ENCODE results near the gene TRIM46.
"Not testable (repeated sequence)": the region's sequence is repeated elsewhere in the genome, so short reads cannot be mapped to it uniquely, and the experiment has no call there.

Gene TRIM46

GRCh38 chr1:155184351-155184811 is 10.7 kb downstream of the TRIM46 start:
- no peak overlapping the region for H3K4me3 ChIP-seq
- H3K27ac ChIP-seq: peak overlapping the region in 1 of 21 experiments; percentile 49

DNA sequence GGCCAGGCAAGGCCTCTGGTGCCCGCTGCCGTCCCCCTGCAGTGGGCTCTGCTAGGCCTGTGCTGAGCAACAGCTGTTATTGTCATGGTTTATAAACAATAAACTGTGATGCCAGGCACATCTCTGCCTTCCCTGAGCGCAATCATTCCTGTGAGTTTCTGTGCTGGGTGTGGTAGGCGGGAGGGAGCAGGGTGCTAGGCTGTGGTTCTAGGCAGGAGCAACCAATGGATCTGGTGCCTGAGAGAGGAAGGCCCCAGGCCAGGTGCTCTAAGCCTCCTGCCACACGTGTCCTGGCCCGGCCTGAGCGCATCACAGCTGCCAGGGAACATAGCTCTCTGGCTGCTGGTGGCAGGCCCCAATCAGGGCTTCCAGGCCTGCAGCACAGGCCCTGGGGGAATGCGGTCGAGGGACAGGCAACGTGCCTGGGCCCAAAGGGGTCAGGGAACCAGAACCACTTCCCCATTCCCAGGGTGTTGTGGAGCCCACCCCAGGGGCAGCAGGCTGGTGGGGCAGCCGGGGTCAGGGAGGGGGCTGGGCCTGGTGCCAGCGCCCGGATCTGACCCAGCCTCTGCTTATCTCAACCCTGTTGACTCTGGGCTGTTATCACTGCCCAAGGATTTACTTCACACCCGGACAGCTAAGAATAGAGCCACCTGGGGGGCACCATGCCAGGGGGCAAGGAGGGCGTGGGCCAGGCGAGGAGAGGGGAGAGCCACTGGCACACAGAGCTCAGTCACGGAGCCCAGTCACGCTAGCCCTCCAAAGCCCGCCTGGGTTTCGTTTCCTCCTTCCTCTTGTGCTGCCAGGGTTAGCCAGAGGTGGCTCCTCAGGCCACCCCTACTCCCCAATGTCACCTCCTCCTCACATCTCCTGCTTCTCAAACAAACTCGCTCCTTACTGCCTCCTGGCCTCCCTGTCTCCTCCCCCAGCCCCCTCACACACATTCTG is 11.5 kb downstream of the TRIM46 start:
- H3K27ac ChIP-seq: peak overlapping the region in 4 of 21 experiments; percentile 21 to 49 (median 32)
- no peak overlapping the region for H3K4me3 ChIP-seq

- Histone ChIP-seq H3K4me3 (no peak overlapping the region), H3K27ac (peak overlapping the region in 1 of 21 experiments; percentile 49)
These were observed 12.1 kb downstream of the TRIM46 start for GRCh38 chr1:155185783-155186066.

- Histone ChIP-seq H3K4me3 (no peak overlapping the region), H3K27ac (peak overlapping the region in 1 of 21 experiments; percentile 16)
These were observed 12.6 kb downstream of the TRIM46 start for GRCh38 chr1:155186067-155186793.

DNA sequence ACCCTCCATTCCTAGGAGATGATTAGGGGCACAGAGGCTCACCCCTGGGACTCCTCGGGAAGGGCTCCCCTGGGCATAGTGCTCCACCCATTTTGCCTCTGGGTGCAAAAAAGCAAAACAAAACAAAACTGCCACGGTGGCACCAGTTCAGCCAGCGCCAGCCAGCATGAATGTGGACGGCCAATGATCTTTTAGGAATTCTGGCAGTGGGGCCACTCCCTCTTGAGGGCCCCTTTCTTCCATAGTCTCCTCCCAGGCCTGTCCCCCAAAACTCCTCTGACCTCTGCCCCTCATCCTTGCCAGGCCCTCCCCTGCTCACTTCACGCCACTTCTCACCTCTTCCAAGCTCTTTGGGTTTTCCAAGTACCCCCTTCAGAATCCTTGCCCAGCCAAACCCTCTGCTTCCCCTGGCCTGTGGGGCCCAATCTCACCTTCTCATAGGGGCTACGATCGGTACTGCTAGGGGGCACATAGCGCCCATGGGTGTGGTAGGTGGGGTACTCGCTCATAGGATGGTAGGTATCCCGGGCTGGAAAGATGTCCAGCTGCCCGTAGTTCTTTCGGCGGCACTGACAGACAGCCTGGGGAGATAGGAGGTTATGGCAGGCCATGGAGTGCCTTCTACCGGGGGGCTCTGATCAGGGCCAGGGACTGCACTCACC is 13.3 kb downstream of the TRIM46 start:
- no peak overlapping the region for H3K4me3 ChIP-seq
- peak overlapping the region in 1 of 21 experiments; percentile 16 for H3K27ac ChIP-seq

GRCh38 chr1:155187456-155187891 is 13.8 kb downstream of the TRIM46 start:
- Histone ChIP-seq H3K27ac (peak overlapping the region in 1 of 21 experiments; percentile 16), H3K4me3 (no peak overlapping the region)

GRCh38 chr1:155188268-155188667 is 14.6 kb downstream of the TRIM46 start:
- Histone ChIP-seq H3K27ac (peak overlapping the region in 2 of 21 experiments; percentile 11 to 17), H3K4me3 (no peak overlapping the region)

- not testable (repeated sequence) for H3K4me3 ChIP-seq, H3K27ac ChIP-seq
These were observed 16.3 kb downstream of the TRIM46 start for GRCh38 chr1:155189926-155190325.

DNA sequence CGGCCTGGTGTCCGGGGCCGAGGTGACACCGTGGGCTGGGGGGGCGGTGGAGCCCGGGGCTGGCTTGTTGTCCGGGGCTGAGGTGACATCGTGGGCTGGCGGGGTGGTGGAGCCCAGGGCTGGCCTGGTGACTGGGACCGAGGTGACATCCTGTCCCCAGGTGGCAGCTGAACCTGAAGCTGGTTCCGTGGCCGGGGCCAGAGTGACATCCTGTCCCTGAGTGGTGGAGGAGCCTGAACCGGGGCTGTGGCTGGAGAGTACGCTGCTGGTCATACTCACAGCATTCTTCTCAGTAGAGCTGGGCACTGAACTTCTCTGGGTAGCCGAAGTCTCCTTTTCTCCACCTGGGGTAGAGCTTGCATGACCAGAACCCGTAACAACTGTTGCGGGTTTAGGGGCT is 18.3 kb downstream of the TRIM46 start:
- Histone ChIP-seq H3K4me3 (no peak overlapping the region), H3K27ac (peak overlapping the region in 15 of 21 experiments; percentile 70 to 95 (median 77))

DNA sequence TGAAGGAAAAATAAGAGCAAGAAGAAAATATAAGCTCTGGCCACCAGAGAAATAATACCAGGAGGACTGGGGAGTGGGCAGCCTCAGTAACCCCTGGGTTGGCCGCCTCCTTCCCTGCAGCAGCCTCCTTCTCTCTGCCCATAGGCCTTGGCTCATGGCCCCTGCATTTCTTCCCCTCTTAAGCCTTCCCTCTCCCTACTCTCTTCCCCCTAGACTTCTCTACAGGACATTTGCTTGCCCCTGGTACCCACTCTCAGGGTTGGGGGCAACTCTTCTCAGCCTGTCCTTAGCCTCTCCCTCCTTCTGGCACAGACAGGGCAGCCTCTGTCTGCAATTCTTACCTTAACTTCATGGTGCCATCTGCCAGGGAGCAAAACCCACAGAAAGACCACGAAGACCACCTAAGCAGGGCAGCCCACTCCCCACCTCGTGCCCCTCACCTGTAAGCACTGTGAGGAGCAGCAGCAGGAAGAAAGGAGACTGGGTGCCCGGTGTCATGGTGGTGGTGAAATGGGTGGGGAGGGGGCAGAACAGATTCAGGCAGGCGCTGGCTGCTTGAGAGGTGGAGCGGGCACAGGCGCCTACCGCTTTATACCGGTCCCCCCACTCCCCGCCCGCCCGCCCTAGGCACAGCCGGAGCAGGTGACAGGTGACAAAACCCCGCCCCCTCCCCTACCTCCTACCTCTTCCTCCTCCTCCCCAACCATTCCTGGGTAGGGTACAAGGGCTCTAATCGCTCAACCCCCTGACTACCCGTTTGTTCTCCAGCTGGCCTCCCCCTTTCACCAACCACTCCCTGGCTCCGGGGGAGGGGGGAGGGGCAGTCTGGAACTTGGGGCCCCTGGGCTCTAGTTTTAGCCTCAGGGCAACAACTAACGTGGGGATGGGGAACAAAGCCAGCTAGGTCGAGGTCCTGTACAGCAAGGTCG is 19.0 kb downstream of the TRIM46 start:
- peak overlapping the region; percentile 35 to 48 (median 45) for H3K4me3 ChIP-seq

GRCh38 chr1:155193275-155193990 is 19.8 kb downstream of the TRIM46 start:
- H3K4me3 ChIP-seq: peak overlapping the region; percentile 35 to 48 (median 45)
- peak overlapping the region; percentile 16 to 95 (median 77) for H3K27ac ChIP-seq

More for the DNA sequence above, 19.0 kb downstream of the TRIM46 start:
- peak overlapping the region; percentile 16 to 95 (median 77) for H3K27ac ChIP-seq

DNA sequence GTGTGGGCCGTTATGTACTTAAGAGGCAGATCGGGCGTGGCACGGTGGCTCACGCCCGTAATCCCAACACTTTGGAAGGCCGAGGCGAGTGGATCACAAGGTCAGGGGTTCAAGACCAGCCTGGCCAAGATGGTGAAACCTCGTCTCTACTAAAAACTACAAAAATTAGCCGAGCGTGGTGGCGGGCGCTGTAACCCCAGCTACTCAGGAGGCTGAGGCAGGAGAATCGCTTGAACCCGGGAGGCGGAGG is 20.3 kb downstream of the TRIM46 start:
- H3K27ac ChIP-seq: peak overlapping the region; percentile 16 to 95 (median 77)
- peak overlapping the region; percentile 35 to 48 (median 45) for H3K4me3 ChIP-seq

- peak overlapping the region; percentile 35 to 48 (median 45) for H3K4me3 ChIP-seq
- peak overlapping the region in 19 of 21 experiments; percentile 11 to 95 (median 77) for H3K27ac ChIP-seq
These were observed 21.8 kb downstream of the TRIM46 start for GRCh38 chr1:155195201-155196102.

GRCh38 chr1:155196103-155196892 is 22.6 kb downstream of the TRIM46 start:
- no peak overlapping the region for H3K4me3 ChIP-seq
- peak overlapping the region in 9 of 21 experiments; percentile 12 to 95 (median 88) for H3K27ac ChIP-seq

DNA sequence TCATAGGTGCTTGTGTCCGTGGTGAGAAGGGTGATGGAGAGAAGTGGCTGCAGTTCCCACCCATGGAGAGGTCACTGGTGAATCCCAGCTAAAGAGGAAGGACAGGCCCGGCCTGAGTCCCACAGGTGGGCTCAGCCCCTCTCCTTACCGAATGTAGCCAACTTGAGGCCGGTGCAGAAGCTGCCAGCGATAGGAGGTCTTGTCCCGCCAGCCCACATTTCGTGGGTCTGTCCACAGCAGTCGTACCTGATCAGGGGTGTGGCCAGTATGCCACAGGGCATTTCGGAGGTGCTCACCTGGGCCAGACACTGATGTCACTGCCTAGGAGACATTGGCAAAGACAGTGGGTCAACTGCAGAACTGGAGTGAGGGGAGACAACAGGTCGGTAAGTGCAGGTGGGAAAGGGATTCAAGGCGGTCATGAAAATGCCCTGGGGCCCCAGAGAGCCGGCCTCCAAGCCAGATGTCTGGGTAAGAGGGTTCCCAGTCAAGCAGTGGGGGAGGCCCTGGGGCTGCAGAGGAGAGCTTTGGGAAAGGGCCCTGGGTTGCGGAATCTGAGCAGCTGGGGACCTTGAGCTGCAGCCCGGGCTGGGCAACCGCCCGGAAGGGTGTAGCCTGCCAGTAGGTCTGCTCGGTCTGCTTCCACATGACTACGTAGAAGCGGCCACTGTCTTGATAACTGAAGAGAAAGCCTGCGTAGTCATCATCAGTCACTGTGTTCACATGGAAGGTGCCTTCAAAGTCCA is 23.4 kb downstream of the TRIM46 start:
- Histone ChIP-seq H3K27ac (peak overlapping the region in 5 of 21 experiments; percentile 17 to 89 (median 58)), H3K4me3 (no peak overlapping the region)
